Measurements from ENCODE around the gene FAM32A. TPM values are rescaled to one million over a fixed set of nuclear protein-coding genes. Genes with fewer than 3 reads are reported as not detected.

Gene FAM32A
- total RNA-seq, 2 donors from 2014 or later = 74.8 to 75.5 TPM

DNA sequence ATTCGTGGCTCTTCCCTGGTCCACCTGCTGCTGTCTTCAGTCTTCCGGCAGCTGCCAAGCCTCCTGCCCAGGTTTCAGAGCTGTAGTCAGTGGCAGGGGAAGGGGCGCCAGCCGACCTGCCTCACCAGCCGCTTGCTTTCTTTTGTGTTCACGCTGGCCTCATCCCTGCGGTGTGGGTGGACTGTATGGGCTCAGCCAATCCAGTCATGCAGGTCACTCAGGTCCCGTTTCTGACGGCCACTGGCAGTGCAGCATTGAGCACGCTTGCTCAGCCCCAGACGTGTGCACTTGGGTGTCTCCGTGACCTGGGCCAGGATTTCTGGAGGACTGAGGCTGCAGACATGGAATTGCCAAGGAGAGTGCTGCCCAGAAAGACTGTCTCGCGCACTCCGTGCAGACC is 38.5 kb downstream of the FAM32A start:
- TF ChIP-seq CTCF (IDR thresholded peaks at IDR 0.05) = no peak
- no peaks in the 10 kb centered on the region for H3K4me1 ChIP-seq (ENCODE audit: control insufficient read depth in 1 of 2, low read depth in 2 of 2)
- H3K9me3 ChIP-seq = peaks cover 24% of the 10 kb centered on the region
- H3K4me3 ChIP-seq = no peak overlapping the region
- no peaks in the 10 kb centered on the region for H3K27me3 ChIP-seq (replicated peaks; ENCODE audit: insufficient read depth)
- DNase-seq (ENCODE audit: low spot score) (no peak), ATAC-seq (ENCODE audit: insufficient number of reproducible peaks, low FRiP score, low read depth) (no peak)
- peaks cover 88% of the 10 kb centered on the region for H3K36me3 ChIP-seq
- no peak overlapping the region for H3K27ac ChIP-seq

- H3K36me3 ChIP-seq = peaks cover 90% of the 10 kb centered on the region
Observed at GRCh38 chr19:16224293-16225045, 39.3 kb downstream of the FAM32A start.

GRCh38 chr19:16225279-16226183 is 40.3 kb downstream of the FAM32A start:
- H3K4me1 ChIP-seq (ENCODE audit: control insufficient read depth in 1 of 2, low read depth in 2 of 2) = no peaks in the 10 kb centered on the region
- H3K9me3 ChIP-seq = peaks cover 13% of the 10 kb centered on the region
- no peak for TF ChIP-seq CTCF (IDR thresholded peaks at IDR 0.05)
- no peak overlapping the region for H3K4me3 ChIP-seq
- H3K27ac ChIP-seq = no peak overlapping the region
- H3K27me3 ChIP-seq (replicated peaks; ENCODE audit: insufficient read depth) = no peaks in the 10 kb centered on the region
- no peak for DNase-seq (ENCODE audit: low spot score)
- ATAC-seq (ENCODE audit: insufficient number of reproducible peaks, low FRiP score, low read depth) = no peak
- peaks cover 87% of the 10 kb centered on the region for H3K36me3 ChIP-seq

More at GRCh38 chr19:16224293-16225045, 39.3 kb downstream of the FAM32A start:
- peaks cover 24% of the 10 kb centered on the region for H3K9me3 ChIP-seq
- H3K4me1 ChIP-seq (ENCODE audit: control insufficient read depth in 1 of 2, low read depth in 2 of 2) = no peaks in the 10 kb centered on the region
- H3K4me3 ChIP-seq = no peak overlapping the region
- no peak overlapping the region for H3K27ac ChIP-seq
- DNase-seq (ENCODE audit: low spot score) (no peak), ATAC-seq (ENCODE audit: insufficient number of reproducible peaks, low FRiP score, low read depth) (no peak)
- H3K27me3 ChIP-seq (replicated peaks; ENCODE audit: insufficient read depth) = no peaks in the 10 kb centered on the region
- no peak for TF ChIP-seq CTCF (IDR thresholded peaks at IDR 0.05)

GRCh38 chr19:16226184-16226591 is 41.0 kb downstream of the FAM32A start:
- H3K4me1 ChIP-seq (ENCODE audit: control insufficient read depth in 1 of 2, low read depth in 2 of 2) = no peaks in the 10 kb centered on the region
- H3K36me3 ChIP-seq = peaks cover 85% of the 10 kb centered on the region
- no peak overlapping the region for H3K27ac ChIP-seq
- H3K27me3 ChIP-seq (replicated peaks; ENCODE audit: insufficient read depth) = no peaks in the 10 kb centered on the region
- peaks cover 7% of the 10 kb centered on the region for H3K9me3 ChIP-seq
- ATAC-seq (ENCODE audit: insufficient number of reproducible peaks, low FRiP score, low read depth) (no peak), DNase-seq (ENCODE audit: low spot score) (no peak)
- TF ChIP-seq CTCF (IDR thresholded peaks at IDR 0.05) = no peak
- no peak overlapping the region for H3K4me3 ChIP-seq

All from thoracic aorta (tissue), 2 donors.